RPMI7951 (cell line): ENCODE measurements around the gene GUCY2D. TPM values are rescaled to one million over a fixed set of nuclear protein-coding genes. Genes with fewer than 3 reads are reported as not detected.
"Not testable (repeated sequence)": the region's sequence is repeated elsewhere in the genome, so short reads cannot be mapped to it uniquely, and the experiment has no call there.

Experiments
- DNase-seq: peaks from one replicate; pipeline ENCODE4 v3.0.0-alpha.2; 2012; ENCODE audit warnings: low read depth
- total RNA-seq: library from RNA; depleted of rRNA; stranded (reverse); fragments of >200 nt; shearing (Covaris generic); gene quantifications from 2 replicates; pipeline ENCODE4 v1.2.3, GENCODE V29; 2014

GUCY2D gene
- total RNA-seq, 1 experiment from 2014 or later = not detected

- DNase-seq = no peak
Observed at GRCh38 chr17:8044819-8045810, 42.7 kb downstream of the GUCY2D start.

DNA sequence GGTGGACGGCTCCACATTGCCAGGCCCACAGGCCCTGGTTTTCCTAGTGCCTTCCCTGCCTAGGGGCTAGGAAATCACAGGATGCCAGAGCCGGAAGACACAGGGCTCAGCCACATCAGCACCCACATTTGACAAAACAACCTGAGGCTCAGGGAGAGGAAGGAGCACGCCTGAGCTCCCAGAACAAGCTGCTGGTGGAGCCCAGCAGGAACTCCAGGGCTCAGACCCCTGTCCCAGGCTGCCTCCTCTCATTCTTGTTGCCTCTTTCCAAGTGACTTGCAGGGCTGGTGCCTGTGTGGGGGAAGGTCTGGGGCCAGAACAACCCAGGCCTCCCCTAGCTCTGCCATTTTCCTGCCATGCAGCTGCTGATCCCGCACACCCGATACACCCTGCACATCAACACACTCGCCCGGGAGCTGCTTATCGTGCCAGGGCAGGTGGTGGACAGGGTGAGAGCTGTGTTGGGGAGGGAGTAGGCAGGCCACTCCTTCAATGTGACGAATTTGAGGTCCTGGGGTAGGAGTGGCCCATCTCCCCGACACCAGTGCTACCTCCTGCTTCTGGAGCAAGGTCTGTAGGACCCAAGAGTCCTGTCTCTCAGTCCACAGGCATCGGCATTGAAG lies 44.0 kb downstream of the GUCY2D start:
- DNase-seq = no peak

DNA sequence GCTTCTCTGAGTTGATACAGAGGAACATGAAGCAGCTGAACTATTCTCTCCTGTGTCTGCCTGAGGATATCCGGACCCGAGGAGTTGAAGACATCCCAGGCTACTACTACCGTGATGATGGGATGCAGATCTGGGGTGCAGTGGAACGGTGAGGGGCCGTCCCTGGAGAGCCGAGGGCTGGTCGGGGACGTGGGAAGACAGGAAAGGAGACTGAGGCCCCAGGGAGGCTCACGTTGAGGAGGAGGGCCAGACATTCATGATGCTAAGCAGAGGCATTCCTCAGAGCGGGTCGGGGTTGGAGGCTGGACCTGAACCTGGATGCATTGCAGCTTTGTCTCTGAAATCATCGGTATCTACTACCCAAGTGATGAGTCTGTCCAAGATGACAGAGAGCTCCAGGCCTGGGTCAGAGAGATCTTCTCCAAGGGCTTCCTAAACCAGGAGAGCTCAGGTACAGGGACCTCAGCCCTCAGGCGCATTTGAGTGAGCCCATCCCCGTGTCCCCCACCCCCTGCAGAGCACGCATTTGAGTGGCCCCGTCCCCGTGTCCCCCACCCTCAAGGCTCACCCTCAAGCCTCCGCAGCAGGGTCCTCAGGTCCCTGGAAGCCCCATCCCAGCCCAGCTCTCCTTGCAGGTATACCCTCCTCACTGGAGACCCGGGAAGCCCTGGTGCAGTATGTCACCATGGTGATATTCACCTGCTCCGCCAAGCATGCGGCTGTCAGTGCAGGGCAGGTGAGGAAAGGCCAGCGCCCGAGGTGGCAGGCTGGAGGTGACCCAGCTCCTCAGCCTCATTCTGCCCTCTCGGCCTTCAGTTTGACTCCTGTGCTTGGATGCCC lies 44.7 kb downstream of the GUCY2D start:
- DNase-seq = no peak

GRCh38 chr17:8047769-8048110 lies 45.3 kb downstream of the GUCY2D start:
- DNase-seq = no peak

- no peak for DNase-seq
Observed at GRCh38 chr17:8048236-8048635, 45.8 kb downstream of the GUCY2D start.

- DNase-seq = no peak
Observed at GRCh38 chr17:8048736-8049135, 46.3 kb downstream of the GUCY2D start.

- DNase-seq = no peak
Observed at GRCh38 chr17:8051831-8052230, 49.4 kb downstream of the GUCY2D start.

GRCh38 chr17:8052256-8053252 lies 50.1 kb downstream of the GUCY2D start:
- no peak for DNase-seq

DNA sequence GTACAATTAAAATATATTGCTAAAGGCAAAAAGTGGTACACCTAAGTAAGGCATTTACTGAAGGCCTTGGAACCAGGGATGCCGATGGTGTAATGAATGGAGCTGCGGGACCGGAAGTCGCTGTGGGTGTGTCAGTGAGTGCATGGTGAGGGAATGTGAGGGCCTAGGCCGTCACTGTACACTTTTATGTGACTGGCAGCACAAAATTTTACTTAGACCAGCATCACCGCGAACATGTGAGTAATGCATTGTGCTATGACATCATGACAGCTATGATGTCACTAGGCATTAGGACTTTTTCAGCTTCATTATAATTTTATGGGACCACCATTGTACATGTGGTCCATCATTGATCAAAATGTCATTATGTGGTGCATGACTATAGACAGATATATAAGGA lies 51.2 kb downstream of the GUCY2D start:
- no peak for DNase-seq

DNA sequence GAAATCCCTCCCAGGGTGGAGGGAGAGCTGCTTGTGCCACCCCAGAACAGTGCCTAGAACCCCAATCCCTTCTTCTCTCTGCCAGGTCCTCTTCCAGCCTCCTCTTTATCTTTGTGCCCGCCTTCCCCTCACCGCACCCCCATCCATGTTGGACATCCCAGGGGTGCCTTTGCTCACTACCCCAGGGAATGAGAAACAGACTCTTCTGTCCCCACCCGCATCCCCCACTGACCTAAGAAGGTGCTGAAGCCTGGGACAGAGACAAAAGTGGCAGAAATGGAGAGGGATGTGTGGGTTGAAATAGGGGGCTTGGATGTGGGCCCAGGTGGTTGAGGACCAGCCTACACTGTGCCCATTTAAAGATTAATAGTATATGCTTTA lies 53.4 kb downstream of the GUCY2D start:
- no peak for DNase-seq

DNA sequence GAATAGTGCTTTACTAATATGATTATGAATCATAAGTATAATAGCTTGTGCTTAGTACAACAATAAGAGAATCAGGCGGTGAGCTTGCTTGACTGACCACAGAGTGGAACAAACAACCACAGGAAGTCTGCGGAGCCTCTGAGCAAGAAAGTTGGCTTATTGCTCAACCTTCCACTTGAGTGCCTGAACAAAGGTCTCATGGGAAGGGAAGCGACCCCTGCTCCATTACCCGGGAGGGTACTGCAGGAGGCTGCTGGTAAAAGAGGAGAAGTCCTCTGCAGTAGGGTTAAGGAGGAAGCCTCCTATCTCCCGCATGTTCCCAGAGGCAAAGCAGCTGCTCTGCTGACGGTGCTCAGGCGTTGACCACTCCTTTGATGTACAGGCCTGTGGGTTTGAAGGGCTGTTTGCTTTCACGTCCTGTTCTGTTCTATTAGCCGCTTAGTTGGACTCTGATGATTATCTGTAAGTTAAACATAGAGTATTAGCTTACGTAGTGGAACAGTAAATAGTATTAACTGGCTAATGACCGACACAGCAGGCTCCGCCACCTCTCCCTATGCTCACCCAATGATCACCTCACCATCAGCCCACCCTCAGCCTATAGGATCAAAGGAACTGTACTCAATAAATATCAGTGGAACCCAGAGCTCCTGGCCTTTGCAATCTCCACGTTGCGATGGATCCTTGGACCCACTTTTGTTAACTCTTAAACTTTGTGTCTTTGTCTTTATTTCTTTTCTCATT lies 54.0 kb downstream of the GUCY2D start:
- peak; percentile 29 for DNase-seq

GRCh38 chr17:8056976-8057625 lies 54.7 kb downstream of the GUCY2D start:
- DNase-seq = no peak

GRCh38 chr17:8057691-8058114 lies 55.3 kb downstream of the GUCY2D start:
- DNase-seq = peak; percentile 73

DNA sequence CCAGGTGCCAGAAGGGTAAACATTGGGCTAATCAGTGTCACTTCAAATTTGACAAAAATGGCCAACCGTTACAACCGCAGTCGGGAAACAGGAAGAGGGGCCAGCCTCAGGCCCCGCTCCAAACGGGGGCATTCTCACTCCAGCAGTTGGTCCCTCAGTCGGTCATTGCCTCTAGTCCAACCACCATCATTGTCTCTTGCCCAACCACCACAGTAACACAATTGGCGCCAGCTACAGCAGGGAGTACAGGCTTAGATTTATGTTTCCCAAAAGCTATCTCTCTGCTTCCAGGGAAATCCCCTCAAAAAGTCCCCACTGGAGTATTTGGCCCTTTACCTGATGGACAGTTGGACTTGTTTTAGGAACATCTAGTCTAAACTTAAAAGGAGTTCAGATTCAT lies 56.7 kb downstream of the GUCY2D start:
- no peak for DNase-seq

DNA sequence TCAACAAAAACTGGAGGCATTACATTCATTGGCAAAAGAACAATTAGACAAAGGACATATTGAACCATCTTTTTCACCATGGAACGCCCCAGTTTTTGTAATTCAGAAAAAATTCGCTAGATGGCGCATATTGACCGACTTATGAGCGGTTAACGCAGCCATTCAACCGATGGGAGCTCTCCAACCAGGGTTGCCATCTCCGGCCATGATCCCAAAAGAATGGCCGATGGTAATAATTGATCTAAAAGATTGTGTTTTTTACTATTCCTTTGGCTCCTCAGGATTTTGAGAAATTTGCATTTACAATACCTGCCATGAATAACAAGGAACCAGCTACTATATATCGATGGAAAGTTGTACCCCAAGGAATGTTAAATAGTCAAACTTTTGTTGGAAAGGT lies 57.9 kb downstream of the GUCY2D start:
- peak; percentile 61 for DNase-seq

GRCh38 chr17:8061851-8062250 lies 59.4 kb downstream of the GUCY2D start:
- DNase-seq = not testable (repeated sequence)

DNA sequence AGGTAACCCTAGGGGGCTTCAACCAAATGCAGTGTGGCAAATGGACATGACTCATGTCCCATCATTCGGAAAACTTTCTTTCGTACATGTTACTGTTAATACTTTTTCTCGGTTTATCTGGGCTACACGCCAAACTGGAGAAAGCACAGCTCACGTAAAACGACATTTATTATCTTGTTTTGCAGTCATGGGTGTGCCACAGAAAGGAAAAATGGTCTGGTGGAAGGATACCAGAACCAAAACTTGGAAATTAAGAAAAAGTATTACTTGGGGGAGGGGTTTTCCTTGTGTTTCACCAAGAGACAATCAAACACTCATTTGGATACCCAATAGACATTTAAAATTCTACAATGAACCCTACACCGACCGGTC lies 60.0 kb downstream of the GUCY2D start:
- DNase-seq = peak; percentile 15

- DNase-seq = no peak
Observed at GRCh38 chr17:8062807-8063483, 60.5 kb downstream of the GUCY2D start.
